NCI-H524 (cell line): Measurements from ENCODE around the gene NSMCE1.
"Not testable (repeated sequence)": the region's sequence is repeated elsewhere in the genome, so short reads cannot be mapped to it uniquely, and the experiment has no call there.

ENCODE experiments used
- DNase-seq, 2 experiments: peaks; one replicate each; lab custom pipeline; 2025; lab: John Stamatoyannopoulos, UW

Gene NSMCE1

DNA sequence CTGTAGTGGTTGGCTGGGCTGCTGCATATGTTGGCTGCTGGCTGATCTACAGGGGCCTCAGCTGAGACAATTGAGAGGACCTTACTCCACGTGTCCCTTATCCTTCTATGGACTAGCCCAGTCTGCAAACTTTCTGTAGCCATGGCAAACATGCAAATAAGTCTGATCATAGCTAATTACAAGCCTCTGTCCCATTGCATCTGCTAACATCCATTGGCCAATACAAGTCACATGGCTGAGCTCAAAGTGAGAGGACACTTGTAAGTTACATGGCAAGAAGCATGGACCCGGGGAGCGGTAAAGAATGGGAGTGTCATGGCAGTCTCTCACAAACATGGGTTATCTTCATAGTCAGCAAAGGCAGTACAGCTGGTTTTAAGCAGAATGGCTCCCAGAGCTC lies 33.6 kb upstream of the NSMCE1 start:
- DNase-seq, result no peak

DNA sequence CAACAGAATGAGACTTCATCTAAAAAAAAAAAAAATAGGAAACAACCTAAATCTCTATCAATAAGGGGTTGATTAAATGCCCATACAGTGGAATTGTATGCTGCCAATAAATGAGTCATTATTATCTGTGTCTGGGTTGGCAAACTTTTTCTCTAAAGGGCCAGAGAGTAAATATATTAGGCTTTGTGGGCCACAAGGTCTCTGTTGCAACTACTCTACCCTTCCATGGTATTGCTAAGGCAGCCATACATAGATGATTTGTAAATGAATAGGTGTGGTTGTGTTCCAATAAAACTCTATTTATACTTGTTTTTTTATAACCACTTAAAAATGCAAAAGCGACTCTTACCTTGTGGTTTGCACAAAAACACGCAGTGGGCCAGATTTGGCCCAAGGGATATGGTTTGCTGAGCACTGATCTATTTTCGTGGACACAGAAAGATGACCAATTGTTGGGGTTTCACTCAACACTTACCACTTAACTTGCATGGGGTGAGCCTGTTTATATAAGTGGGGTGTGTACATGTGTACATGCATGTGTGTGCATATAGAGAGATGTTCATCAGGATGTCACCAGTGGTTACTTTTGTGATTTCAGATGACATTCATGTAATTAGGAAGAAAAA lies 32.8 kb upstream of the NSMCE1 start:
- DNase-seq, result no peak

DNA sequence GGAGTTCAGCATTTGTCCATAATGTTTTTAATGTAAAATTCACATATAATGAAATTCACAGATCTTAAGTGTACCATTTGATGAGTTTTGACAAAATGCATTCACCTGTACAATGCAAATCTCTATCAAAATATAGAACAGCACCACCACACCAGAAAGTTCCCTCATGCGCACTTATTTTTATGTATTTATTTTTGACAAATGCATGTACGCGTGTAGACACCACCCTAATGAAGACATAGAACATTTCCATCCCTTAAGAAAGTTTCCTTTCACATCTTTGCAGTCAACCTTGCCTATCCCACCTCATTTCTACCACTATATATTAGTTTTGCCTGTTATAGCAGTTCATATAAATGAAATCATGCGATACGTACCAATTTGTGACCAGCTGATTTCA lies 29.6 kb upstream of the NSMCE1 start:
- no peak for DNase-seq

DNA sequence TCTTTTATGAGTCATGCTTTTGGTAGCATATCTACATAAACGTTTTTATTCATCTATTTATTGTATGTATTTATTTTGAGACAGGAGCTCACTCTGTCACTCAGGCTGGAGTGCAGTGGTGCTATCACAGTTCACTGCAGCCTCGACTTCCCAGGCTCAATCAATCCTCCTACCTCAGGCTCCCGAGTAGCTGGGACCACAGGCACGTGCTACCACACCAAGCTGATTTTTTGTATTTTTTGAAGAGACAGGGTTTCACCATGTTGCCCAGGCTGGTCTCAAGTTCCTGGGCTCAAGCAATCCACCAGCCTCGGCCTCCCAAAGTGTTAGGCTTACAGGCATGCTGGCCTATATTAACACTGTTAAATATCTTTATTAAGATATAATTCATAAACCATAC lies 24.8 kb upstream of the NSMCE1 start:
- no peak for DNase-seq

DNA sequence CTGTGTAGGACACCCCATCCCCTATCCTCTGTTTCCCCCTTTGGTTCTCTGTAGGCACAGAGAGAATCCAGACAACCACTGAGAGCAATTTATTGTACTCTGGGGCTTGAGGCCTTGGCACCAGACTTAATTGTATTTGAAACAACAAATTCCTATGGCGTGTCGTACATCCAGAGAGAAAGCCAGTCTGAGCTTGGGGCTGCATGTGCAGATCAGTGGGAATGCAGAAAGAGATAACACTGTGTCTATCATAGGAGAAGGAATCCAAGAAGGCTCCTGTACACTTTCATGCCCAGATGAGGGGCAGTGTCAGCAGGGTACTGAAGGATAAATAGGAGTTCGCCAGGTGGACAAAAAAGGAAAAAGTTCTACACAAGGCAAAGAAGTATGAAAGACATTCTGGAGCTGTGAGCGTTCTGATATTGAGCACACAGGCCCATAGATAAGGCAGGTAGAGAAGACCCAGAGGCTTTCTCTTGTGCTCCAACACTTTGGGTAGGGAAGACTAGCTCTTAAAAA lies 23.2 kb upstream of the NSMCE1 start:
- DNase-seq, result no peak

DNA sequence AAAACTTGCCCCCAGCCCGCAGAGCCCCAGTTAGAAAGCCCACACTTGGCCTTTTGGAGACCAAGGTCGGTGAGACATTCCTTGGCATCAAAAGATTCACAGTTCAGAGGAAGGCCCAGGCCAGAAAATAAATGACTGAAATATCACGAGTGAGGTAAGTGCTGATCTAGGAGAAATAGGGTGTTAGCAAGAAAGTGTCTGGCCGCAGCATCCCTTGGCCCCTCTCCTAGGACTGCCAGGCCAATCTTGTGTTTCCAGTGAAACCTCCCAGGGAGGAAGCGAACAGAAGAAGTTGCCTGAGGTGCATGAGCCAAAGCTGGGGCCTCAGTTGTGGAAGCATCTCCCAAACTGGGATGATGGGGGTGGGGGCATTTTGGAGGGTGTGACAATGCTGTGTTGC lies 22.5 kb upstream of the NSMCE1 start:
- DNase-seq, result no peak

DNA sequence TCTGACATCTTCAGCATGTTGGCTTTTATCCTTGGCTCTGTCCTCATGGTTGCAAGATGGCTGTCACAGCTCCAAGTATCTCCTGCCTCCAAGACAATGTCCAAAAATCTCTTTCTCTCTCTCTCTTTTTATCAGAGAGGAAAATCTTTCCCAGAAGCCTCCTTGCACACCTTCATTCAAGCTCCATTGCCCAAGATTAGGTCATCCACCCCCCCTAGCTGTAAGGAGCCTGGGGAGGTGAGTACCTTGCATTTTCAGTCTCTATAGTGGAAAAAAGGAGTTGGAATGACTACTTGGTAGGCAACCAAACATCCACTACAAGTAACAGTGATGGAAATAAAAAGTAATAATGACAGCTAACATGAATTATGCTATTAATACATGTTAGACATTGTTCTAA lies 22.0 kb upstream of the NSMCE1 start:
- no peak for DNase-seq

DNA sequence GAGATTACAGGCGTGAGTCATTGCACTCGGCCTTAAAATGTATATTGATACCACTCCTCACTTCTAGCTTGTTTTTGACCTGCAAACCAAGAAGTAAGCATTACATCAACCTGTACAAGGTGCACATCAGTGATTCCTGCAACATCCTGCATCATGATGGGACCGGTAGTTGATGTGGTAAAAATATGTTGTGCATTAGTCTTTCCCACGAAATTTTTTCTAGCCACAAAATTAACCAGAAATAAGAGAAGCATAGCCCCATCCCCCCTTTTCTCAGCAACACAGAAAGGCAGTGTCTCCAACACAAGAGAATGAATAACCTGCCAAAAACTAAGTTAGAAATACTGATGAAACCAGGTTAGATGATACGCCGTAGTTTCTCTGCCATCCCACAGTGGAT lies 21.1 kb upstream of the NSMCE1 start:
- no peak for DNase-seq

DNA sequence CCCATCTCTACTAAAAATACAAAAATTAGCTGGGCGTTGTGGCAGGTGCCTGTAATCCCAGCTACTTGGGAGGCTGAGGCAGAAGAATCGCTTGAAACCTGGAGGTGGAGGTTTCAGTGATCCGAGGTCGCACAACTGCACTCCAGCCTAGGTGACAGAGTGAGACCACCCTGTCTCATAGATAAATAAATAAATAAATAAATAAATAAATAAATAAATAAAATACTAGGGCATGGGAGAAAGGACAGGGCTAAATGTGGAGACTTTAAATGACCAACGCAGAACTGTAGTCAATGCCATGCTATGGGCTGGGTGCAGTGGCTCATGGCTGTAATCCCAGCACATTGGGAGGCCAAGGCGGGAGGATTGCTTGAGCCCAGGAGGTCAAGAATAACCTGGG lies 19.7 kb upstream of the NSMCE1 start:
- not testable (repeated sequence) for DNase-seq

DNA sequence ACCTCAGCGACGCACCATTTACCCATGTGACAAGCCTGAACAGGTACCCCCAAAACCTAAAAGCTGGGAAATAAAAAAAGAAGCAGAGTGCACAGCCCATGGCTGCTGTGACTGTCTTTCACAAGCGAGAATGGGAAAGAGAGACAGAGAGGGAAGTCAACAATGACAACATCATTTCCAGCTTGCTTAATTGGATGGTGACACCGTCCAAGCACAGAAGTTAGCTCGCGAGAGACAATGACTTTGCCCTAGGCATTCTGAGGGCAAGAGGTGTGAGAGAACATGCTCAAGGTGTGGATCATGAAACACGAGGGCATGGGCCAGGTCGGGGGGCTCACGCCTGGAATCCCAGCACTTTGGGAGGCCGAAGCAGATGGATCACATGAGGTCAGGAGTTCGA lies 19.3 kb upstream of the NSMCE1 start:
- no peak for DNase-seq

DNA sequence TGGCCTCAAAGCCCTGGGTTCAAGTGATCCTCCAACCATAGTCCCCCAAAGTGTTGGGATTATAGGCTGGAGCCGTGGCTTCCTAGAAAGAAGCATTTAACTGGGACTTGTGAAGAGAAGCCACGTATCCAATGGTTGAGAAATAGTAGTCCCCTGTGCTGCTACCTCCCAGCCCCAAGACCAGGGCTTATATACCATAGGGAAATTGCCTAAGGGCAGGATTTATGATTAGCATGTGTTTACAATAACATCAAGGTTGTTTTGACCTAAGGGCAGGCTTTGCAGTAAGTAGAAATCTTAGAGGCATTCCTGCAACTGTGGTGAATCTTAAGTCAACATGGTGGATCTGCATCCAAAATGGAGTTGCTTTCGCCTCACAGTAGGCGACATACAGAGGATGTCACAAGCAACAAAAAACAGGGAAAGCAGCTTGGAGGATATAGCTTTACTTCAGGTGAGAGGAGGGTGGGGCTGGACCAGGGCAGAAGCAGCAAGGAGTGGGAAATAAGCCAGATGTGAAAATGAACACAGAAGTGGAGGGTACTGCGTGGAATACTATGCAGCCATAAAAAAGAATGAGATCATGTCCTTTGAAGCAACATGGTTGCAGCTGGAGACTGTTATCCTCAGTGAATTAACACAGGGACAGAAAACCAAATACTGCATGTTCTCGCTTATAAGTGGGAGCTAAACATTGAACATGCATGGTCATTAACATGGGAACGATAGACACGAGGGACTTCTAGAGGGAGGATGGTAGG lies 18.7 kb upstream of the NSMCE1 start:
- no peak for DNase-seq

DNA sequence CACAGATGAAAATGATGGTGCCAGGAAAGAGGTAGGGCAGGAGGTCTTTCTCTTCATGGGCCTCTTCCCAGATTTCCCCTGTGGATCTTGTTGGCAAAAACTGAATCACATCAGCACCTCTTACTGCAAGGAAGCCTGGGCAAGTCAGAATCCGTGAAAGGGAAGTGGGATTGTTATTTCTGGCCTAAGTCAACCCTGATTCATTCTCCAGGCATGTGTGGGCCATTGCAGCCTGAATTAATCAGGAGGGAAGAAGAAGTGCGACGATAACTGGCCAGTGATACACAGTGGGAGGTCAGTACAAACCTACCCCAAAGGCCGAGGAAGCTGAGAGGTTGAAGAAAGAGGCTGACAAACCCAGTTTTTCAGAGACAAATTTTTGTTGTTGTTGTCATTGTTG lies 17.9 kb upstream of the NSMCE1 start:
- no peak for DNase-seq

DNA sequence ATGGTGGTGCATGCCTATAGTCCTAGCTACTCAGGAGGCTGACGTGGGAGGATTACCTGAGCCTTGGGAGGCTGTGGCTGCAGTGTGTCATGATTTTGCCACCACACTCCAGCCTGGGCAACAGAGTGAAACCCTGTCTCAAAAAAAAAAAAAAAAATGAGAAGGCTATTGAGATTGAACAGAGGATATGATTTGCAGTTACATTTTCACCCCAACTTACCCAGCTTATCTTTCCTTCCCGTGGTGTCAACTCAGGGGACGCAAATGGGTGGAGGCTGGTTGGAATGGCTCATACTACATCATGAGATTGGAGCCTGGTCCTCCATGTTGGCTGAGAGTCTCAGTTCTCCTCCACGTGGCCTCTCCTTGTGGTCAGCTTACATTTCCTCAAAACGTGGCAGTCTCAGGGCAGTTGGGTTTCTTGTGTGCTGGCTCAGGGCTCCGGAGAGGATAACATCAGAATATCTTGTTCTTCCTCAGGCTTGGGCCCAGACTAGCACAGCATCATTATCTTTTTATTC lies 17.2 kb upstream of the NSMCE1 start:
- DNase-seq, result no peak

DNA sequence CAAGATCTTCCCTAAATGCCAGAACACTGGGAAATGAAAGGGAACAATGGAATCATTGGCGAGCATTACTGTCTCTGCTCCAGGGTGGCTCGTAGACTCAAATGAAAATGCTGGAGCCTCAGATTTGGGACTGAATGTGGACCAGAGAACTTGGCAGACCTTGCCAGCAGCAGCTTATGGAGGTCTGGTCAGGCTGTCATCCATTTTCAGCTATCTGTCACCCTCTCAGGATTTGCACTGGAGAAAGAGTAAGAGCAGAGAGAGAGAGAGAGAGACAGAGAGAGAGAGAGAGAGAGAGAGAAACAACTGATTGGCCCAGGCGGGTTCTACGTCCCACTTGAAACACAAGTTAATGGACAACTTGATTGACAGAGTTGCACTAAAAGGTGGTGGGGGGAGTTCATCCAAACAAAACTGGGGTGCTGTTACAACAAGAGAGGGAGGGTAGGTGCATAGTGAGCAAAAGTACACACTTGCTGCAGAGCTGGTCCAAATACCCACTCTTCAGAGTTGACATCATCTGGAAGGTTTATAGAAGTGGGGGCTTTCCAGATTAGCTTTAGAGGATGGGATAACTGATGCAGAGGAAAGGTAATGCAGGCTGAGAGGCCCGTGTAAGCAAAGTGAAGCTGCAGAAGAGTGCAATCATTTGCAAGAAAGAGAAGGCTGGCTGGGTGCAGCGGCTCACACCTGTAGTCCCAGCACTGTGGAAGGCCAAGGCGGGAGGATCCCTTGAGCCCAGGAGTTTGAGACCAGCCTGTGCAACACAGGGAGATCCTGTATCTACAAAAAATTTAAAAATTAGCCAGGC lies 16.5 kb upstream of the NSMCE1 start:
- no peak for DNase-seq

DNA sequence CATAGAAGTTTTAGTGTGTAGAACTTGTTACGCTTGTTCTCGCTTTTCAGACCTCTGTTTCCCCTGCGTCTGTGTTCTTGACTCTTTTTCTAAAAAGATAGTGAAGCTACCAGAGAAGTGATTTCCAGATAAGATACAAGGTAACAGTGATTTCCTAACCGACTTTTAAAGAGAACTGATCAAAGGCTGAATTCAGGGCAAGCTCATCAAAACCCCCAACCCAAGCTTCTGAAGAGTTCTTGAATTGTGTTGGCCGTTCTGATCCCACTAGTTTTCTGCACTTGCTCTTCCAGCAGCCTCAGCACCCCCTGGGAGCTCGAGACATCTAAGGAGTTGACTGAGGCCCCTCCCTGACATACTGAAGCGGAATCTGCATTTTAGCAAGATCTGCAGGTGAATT lies 12.7 kb upstream of the NSMCE1 start:
- no peak for DNase-seq

DNA sequence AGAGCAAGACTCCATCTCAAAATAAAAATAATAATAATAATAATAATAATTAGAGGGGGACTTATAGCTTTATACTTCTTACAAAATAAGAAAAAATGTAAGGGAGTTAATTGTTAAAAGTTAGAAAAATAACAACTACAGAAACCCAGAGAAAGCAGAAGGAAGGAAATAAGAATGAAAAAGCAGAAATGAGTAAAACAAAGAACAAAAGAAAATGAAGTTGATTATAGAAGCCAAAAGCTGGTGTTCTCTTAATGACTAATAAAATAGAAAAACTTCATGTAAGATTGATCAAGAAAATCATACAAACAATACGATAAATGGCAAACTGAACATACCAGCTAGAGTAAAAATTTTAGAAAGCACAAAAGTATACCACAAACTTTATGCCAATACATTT lies 6.8 kb upstream of the NSMCE1 start:
- no peak for DNase-seq

DNA sequence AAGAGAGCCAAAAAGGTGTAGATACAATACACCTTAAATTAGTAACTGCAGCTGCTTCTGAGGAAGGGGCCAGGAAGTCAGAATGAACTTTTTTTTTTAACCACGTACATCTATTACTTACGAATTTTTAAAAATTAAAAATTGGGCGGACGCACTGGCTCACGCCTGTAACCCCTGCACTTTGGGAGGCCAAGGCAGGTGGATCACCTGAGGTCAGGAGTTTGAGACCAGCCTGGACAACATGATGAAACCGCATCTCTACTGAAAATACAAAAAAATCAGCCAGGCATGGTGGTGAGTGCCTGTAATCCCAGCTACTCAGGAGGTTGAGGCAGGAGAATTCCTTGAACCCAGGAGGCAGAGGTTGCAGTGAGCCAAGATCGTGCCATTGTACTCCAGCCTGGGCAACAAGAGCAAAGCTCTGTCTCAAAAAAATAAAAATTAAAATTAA lies 5.9 kb upstream of the NSMCE1 start:
- not testable (repeated sequence) for DNase-seq

DNA sequence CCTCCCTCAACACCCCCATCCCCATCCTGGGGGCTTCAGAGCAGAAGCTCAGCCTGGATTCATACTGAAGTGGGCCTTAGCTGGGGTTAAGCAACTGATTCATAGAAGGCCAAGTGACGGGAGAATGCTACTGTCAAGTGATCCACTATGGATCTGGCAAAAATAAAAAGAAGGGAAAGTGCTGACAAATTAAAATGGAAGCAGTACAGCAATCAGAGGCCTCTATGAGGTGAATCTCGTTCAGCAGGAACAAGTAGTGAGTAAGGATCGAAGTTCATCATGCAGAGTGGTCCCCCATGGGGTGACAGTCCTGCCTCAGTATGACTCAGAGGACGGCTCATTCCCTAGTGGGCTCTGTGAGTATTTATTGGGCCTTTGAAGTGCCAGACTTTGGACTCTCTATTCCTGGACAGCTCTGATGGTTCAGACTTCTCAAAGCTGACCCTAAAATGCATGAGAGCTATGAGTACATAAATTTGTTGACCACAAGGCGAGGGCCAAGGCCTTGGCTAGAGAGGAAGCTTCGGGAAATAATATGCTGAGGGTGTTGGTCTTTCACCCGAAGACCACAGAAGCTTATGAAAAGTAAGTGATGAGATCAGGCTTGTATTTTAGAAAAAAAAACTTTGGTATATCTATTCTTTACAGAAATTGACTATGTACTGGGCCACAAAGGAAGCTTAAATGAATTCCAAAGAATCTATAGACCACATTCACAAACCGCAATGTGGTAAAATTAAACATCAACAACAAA lies 5.3 kb upstream of the NSMCE1 start:
- no peak for DNase-seq

DNA sequence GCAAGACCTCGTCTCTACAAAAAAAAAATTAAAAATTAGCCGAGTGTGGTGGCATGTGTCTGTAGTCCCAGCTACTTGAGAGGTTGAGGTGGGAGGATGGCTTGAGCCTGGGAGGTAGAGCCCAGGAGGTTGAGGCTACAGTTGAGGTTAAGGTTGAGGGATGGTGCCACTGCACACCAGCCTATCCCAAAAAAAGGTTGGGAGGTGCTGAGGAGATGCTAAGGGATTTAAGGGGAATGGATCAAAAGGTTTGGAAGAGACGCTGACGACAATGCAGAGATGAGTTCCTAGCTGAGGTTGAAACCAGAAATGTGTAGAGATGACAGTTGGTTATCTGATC lies 4.7 kb upstream of the NSMCE1 start:
- no peak for DNase-seq

DNA sequence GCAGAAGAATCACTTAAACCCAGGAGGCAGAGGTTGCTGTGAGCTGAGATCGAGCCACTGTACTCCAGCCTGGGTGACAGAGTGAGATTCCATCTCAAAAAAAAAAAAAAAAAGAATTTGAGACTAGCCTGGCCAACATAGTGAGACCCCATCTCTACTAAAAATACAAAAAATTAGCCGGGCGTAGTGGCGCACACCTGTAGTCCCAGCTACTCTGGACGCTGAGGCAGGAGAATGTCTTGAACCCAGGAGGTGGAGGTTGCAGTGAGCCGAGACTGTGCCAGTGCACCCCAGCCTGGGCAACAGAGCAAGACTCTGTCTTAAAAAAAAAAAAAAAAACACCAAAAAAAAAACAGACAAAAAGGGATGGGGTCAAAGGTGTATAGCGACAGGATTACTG lies 4.1 kb upstream of the NSMCE1 start:
- DNase-seq, result not testable (repeated sequence)

DNA sequence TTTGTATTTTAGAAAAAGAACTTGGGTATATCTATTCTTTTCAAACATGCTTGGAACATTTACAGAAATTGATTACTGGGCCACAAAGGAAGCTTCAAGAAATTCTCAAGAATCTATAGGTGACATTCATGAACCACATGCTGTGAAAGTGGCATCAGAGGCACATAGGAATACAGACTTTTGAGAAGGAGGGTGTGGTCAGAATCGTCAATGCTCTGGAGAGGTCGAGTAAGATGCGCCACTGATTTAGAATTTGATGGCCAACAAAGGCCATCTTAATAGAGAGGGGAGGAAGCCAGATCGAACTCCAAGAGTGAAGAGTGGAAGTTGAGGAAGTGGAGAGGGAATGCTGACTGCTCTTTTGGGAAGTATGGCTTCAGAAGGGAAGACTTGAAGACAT lies 3.5 kb upstream of the NSMCE1 start:
- DNase-seq, result no peak

DNA sequence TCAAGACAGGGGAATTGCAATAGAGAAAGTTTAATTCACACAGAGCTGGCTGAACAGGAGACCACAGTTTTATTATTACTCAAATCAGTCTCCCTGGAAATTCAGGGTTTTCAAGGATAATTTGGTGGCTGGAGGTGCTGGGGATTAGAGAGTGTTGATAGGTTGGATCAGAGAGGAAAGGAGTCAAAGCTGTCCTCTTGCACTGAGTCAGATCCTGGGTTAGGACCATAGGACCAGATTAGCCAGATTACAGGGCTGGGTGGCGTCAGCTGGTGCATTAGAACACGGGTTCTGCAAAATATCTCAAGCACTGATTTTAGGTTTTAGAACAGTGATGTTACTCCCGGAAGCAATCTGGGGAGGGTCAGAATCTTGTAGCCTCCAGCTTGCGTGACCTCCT lies 1.8 kb upstream of the NSMCE1 start:
- DNase-seq, result no peak
